ENCODE measurements around the gene MT1B. TPM values are rescaled to one million over a fixed set of nuclear protein-coding genes. Genes with fewer than 3 reads are reported as not detected.

Gene MT1B
- total and polyA plus RNA-seq, 2 of the 13 experiments (the other 11 are each of a cell fraction or from before 2014, with no cell fraction given): 0.89 TPM; not detected in 1

DNA sequence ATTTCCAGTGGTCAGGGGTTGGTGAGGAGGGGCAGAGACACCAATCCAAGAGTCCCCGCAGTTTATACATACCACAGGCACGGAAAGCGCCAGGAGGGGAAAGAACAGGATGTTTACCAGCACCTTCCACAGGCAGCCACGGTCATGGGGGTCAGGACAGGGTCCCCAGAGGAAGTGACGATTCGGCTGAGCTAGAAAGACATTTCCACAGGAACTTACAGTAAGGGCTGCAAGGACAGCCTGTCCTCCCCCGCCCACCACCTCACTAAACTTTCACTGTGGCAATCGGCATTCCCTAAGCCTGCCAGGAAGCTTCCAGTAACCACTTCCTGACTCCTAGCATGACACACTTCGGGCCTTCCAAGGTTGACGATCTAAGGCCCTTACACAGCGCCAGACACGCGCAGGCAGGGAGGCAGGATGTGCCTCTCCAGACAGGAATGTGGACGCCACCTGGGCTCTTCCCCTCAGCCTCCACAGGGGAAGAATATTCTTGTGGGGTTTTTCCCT, 44.5 kb upstream of the MT1B start (continued):
- TF ChIP-seq, protein P1, sequence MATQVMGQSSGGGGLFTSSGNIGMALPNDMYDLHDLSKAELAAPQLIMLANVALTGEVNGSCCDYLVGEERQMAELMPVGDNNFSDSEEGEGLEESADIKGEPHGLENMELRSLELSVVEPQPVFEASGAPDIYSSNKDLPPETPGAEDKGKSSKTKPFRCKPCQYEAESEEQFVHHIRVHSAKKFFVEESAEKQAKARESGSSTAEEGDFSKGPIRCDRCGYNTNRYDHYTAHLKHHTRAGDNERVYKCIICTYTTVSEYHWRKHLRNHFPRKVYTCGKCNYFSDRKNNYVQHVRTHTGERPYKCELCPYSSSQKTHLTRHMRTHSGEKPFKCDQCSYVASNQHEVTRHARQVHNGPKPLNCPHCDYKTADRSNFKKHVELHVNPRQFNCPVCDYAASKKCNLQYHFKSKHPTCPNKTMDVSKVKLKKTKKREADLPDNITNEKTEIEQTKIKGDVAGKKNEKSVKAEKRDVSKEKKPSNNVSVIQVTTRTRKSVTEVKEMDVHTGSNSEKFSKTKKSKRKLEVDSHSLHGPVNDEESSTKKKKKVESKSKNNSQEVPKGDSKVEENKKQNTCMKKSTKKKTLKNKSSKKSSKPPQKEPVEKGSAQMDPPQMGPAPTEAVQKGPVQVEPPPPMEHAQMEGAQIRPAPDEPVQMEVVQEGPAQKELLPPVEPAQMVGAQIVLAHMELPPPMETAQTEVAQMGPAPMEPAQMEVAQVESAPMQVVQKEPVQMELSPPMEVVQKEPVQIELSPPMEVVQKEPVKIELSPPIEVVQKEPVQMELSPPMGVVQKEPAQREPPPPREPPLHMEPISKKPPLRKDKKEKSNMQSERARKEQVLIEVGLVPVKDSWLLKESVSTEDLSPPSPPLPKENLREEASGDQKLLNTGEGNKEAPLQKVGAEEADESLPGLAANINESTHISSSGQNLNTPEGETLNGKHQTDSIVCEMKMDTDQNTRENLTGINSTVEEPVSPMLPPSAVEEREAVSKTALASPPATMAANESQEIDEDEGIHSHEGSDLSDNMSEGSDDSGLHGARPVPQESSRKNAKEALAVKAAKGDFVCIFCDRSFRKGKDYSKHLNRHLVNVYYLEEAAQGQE (IDR thresholded peaks at IDR 0.05; ENCODE audit: borderline replicate concordance in 1 of 2, low read depth in 1 of 2, low read length in 2 of 2): no peak; a peak in 1 of 4 replicates
- TF ChIP-seq WIZ (CRISPR knock-in tag; IDR thresholded peaks at IDR 0.05): no peak
- TF ChIP-seq, protein P2, sequence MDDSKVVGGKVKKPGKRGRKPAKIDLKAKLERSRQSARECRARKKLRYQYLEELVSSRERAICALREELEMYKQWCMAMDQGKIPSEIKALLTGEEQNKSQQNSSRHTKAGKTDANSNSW (CRISPR knock-in tag; IDR thresholded peaks at IDR 0.05; ENCODE audit: borderline replicate concordance): no peak; the same call in 1 of the 2 replicates
- peak; percentile 94 for TF ChIP-seq TBX2 (CRISPR knock-in tag; IDR thresholded peaks at IDR 0.05; ENCODE audit: borderline replicate concordance)
- TF ChIP-seq, protein P3, sequence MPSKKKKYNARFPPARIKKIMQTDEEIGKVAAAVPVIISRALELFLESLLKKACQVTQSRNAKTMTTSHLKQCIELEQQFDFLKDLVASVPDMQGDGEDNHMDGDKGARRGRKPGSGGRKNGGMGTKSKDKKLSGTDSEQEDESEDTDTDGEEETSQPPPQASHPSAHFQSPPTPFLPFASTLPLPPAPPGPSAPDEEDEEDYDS (CRISPR knock-in tag; IDR thresholded peaks at IDR 0.05): peak; percentile 82
- TF ChIP-seq NR2C2 (CRISPR knock-in tag; IDR thresholded peaks at IDR 0.05; ENCODE audit: borderline replicate concordance): peak; percentile 59
- TF ChIP-seq, protein P4, sequence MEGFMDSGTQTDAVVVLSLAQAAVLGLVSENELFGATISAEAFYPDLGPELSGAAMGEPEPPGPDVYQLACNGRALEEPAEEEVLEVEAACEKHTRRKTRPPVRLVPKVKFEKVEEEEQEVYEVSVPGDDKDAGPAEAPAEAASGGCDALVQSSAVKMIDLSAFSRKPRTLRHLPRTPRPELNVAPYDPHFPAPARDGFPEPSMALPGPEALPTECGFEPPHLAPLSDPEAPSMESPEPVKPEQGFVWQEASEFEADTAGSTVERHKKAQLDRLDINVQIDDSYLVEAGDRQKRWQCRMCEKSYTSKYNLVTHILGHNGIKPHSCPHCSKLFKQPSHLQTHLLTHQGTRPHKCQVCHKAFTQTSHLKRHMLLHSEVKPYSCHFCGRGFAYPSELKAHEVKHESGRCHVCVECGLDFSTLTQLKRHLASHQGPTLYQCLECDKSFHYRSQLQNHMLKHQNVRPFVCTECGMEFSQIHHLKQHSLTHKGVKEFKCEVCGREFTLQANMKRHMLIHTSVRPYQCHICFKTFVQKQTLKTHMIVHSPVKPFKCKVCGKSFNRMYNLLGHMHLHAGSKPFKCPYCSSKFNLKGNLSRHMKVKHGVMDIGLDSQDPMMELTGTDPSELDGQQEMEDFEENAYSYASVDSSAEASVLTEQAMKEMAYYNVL (CRISPR knock-in tag; IDR thresholded peaks at IDR 0.05; ENCODE audit: borderline replicate concordance): peak; percentile 72; the same call in 1 of the 2 replicates
- TF ChIP-seq, protein P5, sequence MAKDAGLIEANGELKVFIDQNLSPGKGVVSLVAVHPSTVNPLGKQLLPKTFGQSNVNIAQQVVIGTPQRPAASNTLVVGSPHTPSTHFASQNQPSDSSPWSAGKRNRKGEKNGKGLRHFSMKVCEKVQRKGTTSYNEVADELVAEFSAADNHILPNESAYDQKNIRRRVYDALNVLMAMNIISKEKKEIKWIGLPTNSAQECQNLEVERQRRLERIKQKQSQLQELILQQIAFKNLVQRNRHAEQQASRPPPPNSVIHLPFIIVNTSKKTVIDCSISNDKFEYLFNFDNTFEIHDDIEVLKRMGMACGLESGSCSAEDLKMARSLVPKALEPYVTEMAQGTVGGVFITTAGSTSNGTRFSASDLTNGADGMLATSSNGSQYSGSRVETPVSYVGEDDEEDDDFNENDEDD (CRISPR knock-in tag; IDR thresholded peaks at IDR 0.05; ENCODE audit: borderline replicate concordance): peak; percentile 88; the same call in 1 of the 2 replicates
- peak; percentile 86; the same call in 1 of the 2 replicates for TF ChIP-seq ZFP36L2 (CRISPR knock-in tag; IDR thresholded peaks at IDR 0.05)
- TF ChIP-seq SRSF9 (IDR thresholded peaks at IDR 0.05; ENCODE audit: borderline replicate concordance, insufficient read depth, low read depth, low read length, poor library complexity, severe bottlenecking): no peak
- TF ChIP-seq NONO (IDR thresholded peaks at IDR 0.05): no peak
- TF ChIP-seq NONO (CRISPR knock-in tag; conservative IDR thresholded peaks at IDR 0.05): 0 out of 2 replicates have a peak, but pooled peaks have one; percentile 43
- TF ChIP-seq, protein P6, sequence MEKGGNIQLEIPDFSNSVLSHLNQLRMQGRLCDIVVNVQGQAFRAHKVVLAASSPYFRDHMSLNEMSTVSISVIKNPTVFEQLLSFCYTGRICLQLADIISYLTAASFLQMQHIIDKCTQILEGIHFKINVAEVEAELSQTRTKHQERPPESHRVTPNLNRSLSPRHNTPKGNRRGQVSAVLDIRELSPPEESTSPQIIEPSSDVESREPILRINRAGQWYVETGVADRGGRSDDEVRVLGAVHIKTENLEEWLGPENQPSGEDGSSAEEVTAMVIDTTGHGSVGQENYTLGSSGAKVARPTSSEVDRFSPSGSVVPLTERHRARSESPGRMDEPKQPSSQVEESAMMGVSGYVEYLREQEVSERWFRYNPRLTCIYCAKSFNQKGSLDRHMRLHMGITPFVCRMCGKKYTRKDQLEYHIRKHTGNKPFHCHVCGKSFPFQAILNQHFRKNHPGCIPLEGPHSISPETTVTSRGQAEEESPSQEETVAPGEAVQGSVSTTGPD (CRISPR knock-in tag; IDR thresholded peaks at IDR 0.05): peak; percentile 77
- no peak for TF ChIP-seq SMARCC2 (IDR thresholded peaks at IDR 0.05)
- TF ChIP-seq, protein P7, sequence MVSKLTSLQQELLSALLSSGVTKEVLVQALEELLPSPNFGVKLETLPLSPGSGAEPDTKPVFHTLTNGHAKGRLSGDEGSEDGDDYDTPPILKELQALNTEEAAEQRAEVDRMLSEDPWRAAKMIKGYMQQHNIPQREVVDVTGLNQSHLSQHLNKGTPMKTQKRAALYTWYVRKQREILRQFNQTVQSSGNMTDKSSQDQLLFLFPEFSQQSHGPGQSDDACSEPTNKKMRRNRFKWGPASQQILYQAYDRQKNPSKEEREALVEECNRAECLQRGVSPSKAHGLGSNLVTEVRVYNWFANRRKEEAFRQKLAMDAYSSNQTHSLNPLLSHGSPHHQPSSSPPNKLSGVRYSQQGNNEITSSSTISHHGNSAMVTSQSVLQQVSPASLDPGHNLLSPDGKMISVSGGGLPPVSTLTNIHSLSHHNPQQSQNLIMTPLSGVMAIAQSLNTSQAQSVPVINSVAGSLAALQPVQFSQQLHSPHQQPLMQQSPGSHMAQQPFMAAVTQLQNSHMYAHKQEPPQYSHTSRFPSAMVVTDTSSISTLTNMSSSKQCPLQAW (CRISPR knock-in tag; IDR thresholded peaks at IDR 0.05): peak; percentile 36; the same call in 1 of the 2 replicates
